C4-2B (cell line): ENCODE data around the gene ZNF202.

Experiments
- CTCF ChIP-seq: fragments of 450-650 bp; conservative IDR thresholded peaks from 2 replicates; pipeline ENCODE4 v1.5.1; 2017; ENCODE audit warnings: mild to moderate bottlenecking
- ZFX ChIP-seq: fragments of 450-650 bp; IDR thresholded peaks from 2 replicates; pipeline ENCODE4 v1.6.1; 2017

GRCh38 chr11:123704341-123704740, 37.1 kb downstream of the ZNF202 start:
- no peak for TF ChIP-seq CTCF
- no peak for TF ChIP-seq ZFX
